Liver (tissue), 9 donors: ENCODE data around the gene MELK. TPM values are rescaled to one million over a fixed set of nuclear protein-coding genes. Genes with fewer than 3 reads are reported as not detected.
"Not testable (repeated sequence)": the region's sequence is repeated elsewhere in the genome, so short reads cannot be mapped to it uniquely, and the experiment has no call there.

Experiments used
- DNase-seq: peaks from one replicate; pipeline ENCODE4 v3.0.0-alpha.2; 2017; ENCODE audit warnings: low spot score
- H3K27ac ChIP-seq, 2 donors: one replicate each; pipeline ENCODE4 v1.7.0; 2013; ENCODE audit warnings: inconsistent platforms in 2 of 2, low read length in 2 of 2, control low read depth in 1 of 2, low read depth in 1 of 2, mild to moderate bottlenecking in 1 of 2
- H3K27me3 ChIP-seq, 4 donors: one replicate each; pipeline versions ENCODE4 v1.6.1 to v1.7.0; 2013; ENCODE audit warnings: low read length in 3 of 4, inconsistent platforms in 1 of 4, mild to moderate bottlenecking in 1 of 4, moderate library complexity in 1 of 4; ENCODE audit not compliant: control insufficient read depth in 4 of 4, insufficient read depth in 4 of 4
- H3K36me3 ChIP-seq, 4 donors: one replicate each; pipeline versions ENCODE4 v1.6.1 to v1.7.0; 2013; ENCODE audit warnings: low read length in 3 of 4, mild to moderate bottlenecking in 3 of 4, low read depth in 1 of 4, moderate library complexity in 1 of 4; ENCODE audit not compliant: control insufficient read depth in 4 of 4, insufficient read depth in 3 of 4
- H3K4me1 ChIP-seq, 4 donors: one replicate each; pipeline versions ENCODE4 v1.6.1 to v1.7.0; 2013; ENCODE audit warnings: low read length in 3 of 4, mild to moderate bottlenecking in 3 of 4, moderate library complexity in 1 of 4; ENCODE audit not compliant: control insufficient read depth in 4 of 4, insufficient read depth in 4 of 4
- H3K4me3 ChIP-seq, 3 donors: one replicate each; pipeline versions ENCODE4 v1.6.1 to v1.7.0; 2013; ENCODE audit warnings: low read length in 3 of 3, control low read depth in 1 of 3, low read depth in 1 of 3, mild to moderate bottlenecking in 1 of 3
- H3K9ac ChIP-seq, 2 donors: one replicate each; pipeline ENCODE4 v1.7.0; 2013; ENCODE audit warnings: low read length in 2 of 2, mild to moderate bottlenecking in 2 of 2, moderate library complexity in 2 of 2, control low read depth in 1 of 2, low read depth in 1 of 2
- H3K9me3 ChIP-seq, 4 donors: one replicate each; pipeline versions ENCODE4 v1.6.1 to v1.7.0; 2013; ENCODE audit warnings: low read length in 3 of 4; ENCODE audit not compliant: control insufficient read depth in 4 of 4
- EGR1 ChIP-seq, 2 donors: IDR thresholded peaks; 2 replicates each; pipeline ENCODE4 v1.6.1; 2016 to 2018; ENCODE audit warnings: antibody characterized with exemption in 2 of 2, low read depth in 2 of 2
- FOXA1 ChIP-seq: IDR thresholded peaks from 2 replicates; pipeline ENCODE4 v1.6.1; 2016; ENCODE audit warnings: antibody characterized with exemption
- FOXA2 ChIP-seq: IDR thresholded peaks from 2 replicates; pipeline ENCODE4 v1.6.1; 2016; ENCODE audit warnings: antibody characterized with exemption
- GABPA ChIP-seq, 2 donors: IDR thresholded peaks in 1 of 2; conservative IDR thresholded peaks in 1 of 2; 2 replicates each; pipeline ENCODE4 v1.6.1; 2016; ENCODE audit warnings: antibody characterized with exemption in 2 of 2, mild to moderate bottlenecking in 1 of 2, moderate library complexity in 1 of 2
- HNF4A ChIP-seq, 2 donors: conservative IDR thresholded peaks; 2 replicates each; pipeline ENCODE4 v1.6.1; 2016; ENCODE audit warnings: antibody characterized with exemption in 2 of 2, mild to moderate bottlenecking in 2 of 2
- HNF4G ChIP-seq: IDR thresholded peaks from 2 replicates; pipeline ENCODE4 v1.6.1; 2016; ENCODE audit warnings: antibody characterized with exemption
- JUND ChIP-seq, 2 donors: IDR thresholded peaks; 2 replicates each; pipeline ENCODE4 v1.6.1; 2016; ENCODE audit warnings: antibody characterized with exemption in 2 of 2
- NR2F2 ChIP-seq: IDR thresholded peaks from 2 replicates; pipeline ENCODE4 v1.6.1; 2016; ENCODE audit warnings: antibody characterized with exemption
- RAD21 ChIP-seq, 2 donors: IDR thresholded peaks; 2 replicates each; pipeline ENCODE4 v1.6.1; 2016; ENCODE audit warnings: antibody characterized with exemption in 2 of 2, mild to moderate bottlenecking in 2 of 2
- RXRA ChIP-seq, 2 donors: IDR thresholded peaks; 2 replicates each; pipeline ENCODE4 v1.6.1; 2017 to 2018; ENCODE audit warnings: antibody characterized with exemption in 2 of 2, mild to moderate bottlenecking in 1 of 2
- SP1 ChIP-seq: IDR thresholded peaks from 2 replicates; pipeline ENCODE4 v1.6.1; 2018; ENCODE audit warnings: antibody characterized with exemption, mild to moderate bottlenecking
- TAF1 ChIP-seq: conservative IDR thresholded peaks from 2 replicates; pipeline ENCODE4 v1.6.1; 2016; ENCODE audit warnings: antibody characterized with exemption, mild to moderate bottlenecking
- YY1 ChIP-seq: IDR thresholded peaks from 2 replicates; pipeline ENCODE4 v1.6.1; 2016; ENCODE audit warnings: antibody characterized with exemption, mild to moderate bottlenecking
- WGBS: extraction: QIAGEN DNeasy Blood & Tissue Kit; methylation state at CpG from one replicate; pipeline ENCODE4 v1.1.7; 2013; 5-methylcytosine and 5-hydroxymethylcytosine counted together
- polyA plus RNA-seq, 2 donors: library from polyadenylated mRNA; stranded (reverse) in 1 of 2; unstranded in 1 of 2; fragments of 200-250 nt in 1 of 2; fragments of >200 nt in 1 of 2; fragmentation: Nextera tagmentation in 1 of 2; extraction: Ambion mirVana in 1 of 2; gene quantifications; one replicate each; pipeline versions ENCODE4 v1.2.1 to v1.2.3, GENCODE V29; 2013 to 2015
- total RNA-seq, 2 donors: library from RNA; depleted of rRNA; stranded (reverse); fragments of >200 nt; gene quantifications; one replicate each; pipeline ENCODE4 v1.2.3, GENCODE V29; 2014
- TF ChIP-seq, protein P1 (sequence below): IDR thresholded peaks from 2 replicates; pipeline ENCODE4 v1.6.1; 2016; ENCODE audit warnings: antibody characterized with exemption
- TF ChIP-seq, protein P2 (sequence below): fragments of 150-350 bp; IDR thresholded peaks from 2 replicates; pipeline ENCODE4 v1.5.1; 2017; ENCODE audit warnings: improper control_type of control experiment, low read depth, low read length; ENCODE audit not compliant: missing input control
- TF ChIP-seq, protein P3 (sequence below): IDR thresholded peaks from 2 replicates; pipeline ENCODE4 v1.6.1; 2016; ENCODE audit warnings: antibody characterized with exemption
- TF ChIP-seq, protein P4 (sequence below): IDR thresholded peaks from 2 replicates; pipeline ENCODE4 v1.6.1; 2016; ENCODE audit warnings: antibody characterized with exemption, mild to moderate bottlenecking
- donor health status: healthy.
- donor health status: healthy.
- donor health status: healthy.
- donor health status: healthy.
- donor health status: healthy.

Gene MELK
- total and polyA plus RNA-seq, 4 donors: 0.08 to 19.5 (median 1.0) TPM

DNA sequence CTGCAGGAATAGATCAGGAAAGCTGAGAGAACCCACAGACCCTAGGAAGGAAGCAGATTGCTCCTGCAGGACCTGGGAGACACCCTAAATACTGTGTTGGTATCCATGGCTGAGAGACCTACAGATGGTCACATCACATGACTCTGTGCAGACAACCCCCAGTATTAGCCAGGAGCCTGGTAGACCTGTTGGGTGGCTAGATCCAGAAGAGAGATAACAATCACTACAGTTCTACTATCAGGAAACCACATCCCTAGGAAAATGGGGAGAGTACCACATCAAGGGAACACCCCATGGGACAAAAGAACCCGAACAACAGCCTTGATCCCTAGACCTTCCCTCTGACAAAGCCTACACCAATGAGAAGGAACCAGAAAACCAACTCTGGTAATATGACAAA lies 24.2 kb upstream of the MELK start:
- Histone ChIP-seq H3K4me1 (peaks cover 0 to 2% (median 0%) of the 10 kb centered on the region in 4 donors), H3K27ac (no peak overlapping the region), H3K4me3 (no peak overlapping the region), H3K27me3 (no peaks in the 10 kb centered on the region), H3K36me3 (no peaks in the 10 kb centered on the region), H3K9me3 (no peaks in the 10 kb centered on the region), H3K9ac (no peak overlapping the region)
- no peak for DNase-seq
- TF ChIP-seq TAF1: no peak
- TF ChIP-seq SP1: no peak
- no peak for TF ChIP-seq HNF4G
- TF ChIP-seq, protein P1, sequence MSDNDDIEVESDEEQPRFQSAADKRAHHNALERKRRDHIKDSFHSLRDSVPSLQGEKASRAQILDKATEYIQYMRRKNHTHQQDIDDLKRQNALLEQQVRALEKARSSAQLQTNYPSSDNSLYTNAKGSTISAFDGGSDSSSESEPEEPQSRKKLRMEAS: no peak
- TF ChIP-seq NR2F2: no peak
- TF ChIP-seq, protein P2, sequence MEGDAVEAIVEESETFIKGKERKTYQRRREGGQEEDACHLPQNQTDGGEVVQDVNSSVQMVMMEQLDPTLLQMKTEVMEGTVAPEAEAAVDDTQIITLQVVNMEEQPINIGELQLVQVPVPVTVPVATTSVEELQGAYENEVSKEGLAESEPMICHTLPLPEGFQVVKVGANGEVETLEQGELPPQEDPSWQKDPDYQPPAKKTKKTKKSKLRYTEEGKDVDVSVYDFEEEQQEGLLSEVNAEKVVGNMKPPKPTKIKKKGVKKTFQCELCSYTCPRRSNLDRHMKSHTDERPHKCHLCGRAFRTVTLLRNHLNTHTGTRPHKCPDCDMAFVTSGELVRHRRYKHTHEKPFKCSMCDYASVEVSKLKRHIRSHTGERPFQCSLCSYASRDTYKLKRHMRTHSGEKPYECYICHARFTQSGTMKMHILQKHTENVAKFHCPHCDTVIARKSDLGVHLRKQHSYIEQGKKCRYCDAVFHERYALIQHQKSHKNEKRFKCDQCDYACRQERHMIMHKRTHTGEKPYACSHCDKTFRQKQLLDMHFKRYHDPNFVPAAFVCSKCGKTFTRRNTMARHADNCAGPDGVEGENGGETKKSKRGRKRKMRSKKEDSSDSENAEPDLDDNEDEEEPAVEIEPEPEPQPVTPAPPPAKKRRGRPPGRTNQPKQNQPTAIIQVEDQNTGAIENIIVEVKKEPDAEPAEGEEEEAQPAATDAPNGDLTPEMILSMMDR: no peak
- TF ChIP-seq YY1: no peak
- TF ChIP-seq RAD21 (IDR thresholded peaks at IDR 0.05): no peak
- TF ChIP-seq FOXA1: no peak
- TF ChIP-seq HNF4A (conservative IDR thresholded peaks at IDR 0.05): no peak
- TF ChIP-seq GABPA (IDR thresholded peaks at IDR 0.05 in 1 of 2, conservative IDR thresholded peaks at IDR 0.05 in 1 of 2): no peak
- no peak for TF ChIP-seq FOXA2
- no peak for TF ChIP-seq EGR1 (IDR thresholded peaks at IDR 0.05; ENCODE audit: low read depth in 2 of 2)
- TF ChIP-seq JUND (IDR thresholded peaks at IDR 0.05): no peak
- 88% methylated on average over 1 of the region's 1 CpG for WGBS

DNA sequence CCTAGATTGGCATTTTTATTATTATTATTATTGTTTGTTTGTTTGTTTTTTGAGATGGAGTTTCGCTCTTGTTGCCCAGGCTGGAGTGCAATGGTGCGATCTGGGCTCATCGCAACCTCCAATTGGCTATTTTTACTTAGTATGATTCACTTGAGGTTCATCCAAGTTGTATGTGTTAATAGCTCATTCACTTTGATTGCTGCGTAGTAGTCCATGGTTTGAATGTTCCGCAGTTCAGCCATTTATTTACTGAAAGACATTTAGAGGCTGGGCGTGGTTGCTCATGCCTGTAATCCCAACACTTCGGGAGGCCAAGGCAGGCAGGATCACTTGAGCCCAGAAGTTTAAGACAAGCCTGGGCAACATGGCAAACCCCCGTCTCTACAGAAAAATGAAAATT lies 22.6 kb upstream of the MELK start:
- DNase-seq: no peak
- Histone ChIP-seq H3K9me3 (no peaks in the 10 kb centered on the region), H3K36me3 (no peaks in the 10 kb centered on the region), H3K27me3 (no peaks in the 10 kb centered on the region), H3K27ac (no peak overlapping the region), H3K9ac (no peak overlapping the region), H3K4me1 (peaks cover 0 to 2% (median 0%) of the 10 kb centered on the region in 4 donors), H3K4me3 (no peak overlapping the region)
- TF ChIP-seq TAF1 (no peak), HNF4A (conservative IDR thresholded peaks at IDR 0.05) (no peak), GABPA (IDR thresholded peaks at IDR 0.05 in 1 of 2, conservative IDR thresholded peaks at IDR 0.05 in 1 of 2) (no peak), RXRA (IDR thresholded peaks at IDR 0.05) (no peak), NR2F2 (no peak), SP1 (no peak), FOXA2 (no peak), JUND (IDR thresholded peaks at IDR 0.05) (no peak)
- TF ChIP-seq, protein P3, sequence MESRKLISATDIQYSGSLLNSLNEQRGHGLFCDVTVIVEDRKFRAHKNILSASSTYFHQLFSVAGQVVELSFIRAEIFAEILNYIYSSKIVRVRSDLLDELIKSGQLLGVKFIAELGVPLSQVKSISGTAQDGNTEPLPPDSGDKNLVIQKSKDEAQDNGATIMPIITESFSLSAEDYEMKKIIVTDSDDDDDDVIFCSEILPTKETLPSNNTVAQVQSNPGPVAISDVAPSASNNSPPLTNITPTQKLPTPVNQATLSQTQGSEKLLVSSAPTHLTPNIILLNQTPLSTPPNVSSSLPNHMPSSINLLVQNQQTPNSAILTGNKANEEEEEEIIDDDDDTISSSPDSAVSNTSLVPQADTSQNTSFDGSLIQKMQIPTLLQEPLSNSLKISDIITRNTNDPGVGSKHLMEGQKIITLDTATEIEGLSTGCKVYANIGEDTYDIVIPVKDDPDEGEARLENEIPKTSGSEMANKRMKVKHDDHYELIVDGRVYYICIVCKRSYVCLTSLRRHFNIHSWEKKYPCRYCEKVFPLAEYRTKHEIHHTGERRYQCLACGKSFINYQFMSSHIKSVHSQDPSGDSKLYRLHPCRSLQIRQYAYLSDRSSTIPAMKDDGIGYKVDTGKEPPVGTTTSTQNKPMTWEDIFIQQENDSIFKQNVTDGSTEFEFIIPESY: no peak
- TF ChIP-seq, protein P4, sequence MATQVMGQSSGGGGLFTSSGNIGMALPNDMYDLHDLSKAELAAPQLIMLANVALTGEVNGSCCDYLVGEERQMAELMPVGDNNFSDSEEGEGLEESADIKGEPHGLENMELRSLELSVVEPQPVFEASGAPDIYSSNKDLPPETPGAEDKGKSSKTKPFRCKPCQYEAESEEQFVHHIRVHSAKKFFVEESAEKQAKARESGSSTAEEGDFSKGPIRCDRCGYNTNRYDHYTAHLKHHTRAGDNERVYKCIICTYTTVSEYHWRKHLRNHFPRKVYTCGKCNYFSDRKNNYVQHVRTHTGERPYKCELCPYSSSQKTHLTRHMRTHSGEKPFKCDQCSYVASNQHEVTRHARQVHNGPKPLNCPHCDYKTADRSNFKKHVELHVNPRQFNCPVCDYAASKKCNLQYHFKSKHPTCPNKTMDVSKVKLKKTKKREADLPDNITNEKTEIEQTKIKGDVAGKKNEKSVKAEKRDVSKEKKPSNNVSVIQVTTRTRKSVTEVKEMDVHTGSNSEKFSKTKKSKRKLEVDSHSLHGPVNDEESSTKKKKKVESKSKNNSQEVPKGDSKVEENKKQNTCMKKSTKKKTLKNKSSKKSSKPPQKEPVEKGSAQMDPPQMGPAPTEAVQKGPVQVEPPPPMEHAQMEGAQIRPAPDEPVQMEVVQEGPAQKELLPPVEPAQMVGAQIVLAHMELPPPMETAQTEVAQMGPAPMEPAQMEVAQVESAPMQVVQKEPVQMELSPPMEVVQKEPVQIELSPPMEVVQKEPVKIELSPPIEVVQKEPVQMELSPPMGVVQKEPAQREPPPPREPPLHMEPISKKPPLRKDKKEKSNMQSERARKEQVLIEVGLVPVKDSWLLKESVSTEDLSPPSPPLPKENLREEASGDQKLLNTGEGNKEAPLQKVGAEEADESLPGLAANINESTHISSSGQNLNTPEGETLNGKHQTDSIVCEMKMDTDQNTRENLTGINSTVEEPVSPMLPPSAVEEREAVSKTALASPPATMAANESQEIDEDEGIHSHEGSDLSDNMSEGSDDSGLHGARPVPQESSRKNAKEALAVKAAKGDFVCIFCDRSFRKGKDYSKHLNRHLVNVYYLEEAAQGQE: no peak
- 89% methylated on average over 8 of the region's 8 CpGs for WGBS

DNA sequence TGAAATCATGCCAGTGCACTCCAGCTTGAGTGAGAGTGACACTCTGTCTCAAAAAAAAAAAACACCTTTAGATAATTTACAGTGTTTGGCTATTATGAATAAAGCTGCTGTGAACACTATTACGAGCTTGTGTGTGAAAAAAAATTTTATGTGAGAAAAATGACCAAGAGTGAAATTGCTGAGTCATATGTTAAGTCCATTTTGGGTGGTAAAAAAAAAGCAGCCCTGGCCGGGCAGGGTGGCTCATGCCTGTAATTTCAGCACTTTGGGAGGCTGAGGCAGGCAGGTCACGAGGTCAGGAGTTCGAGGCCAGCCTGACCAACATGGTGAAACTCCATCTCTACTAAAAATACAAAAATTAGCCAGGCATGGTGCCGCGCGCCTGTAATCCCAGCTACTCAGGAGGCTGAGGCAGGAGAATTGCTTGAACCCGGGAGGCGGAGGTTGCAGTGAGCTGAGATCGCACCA lies 22.0 kb upstream of the MELK start:
- DNase-seq: not testable (repeated sequence)
- 89% methylated on average over 10 of the region's 10 CpGs for WGBS

More for the DNA sequence above, 22.0 kb upstream of the MELK start:
- not testable (repeated sequence) for H3K27ac ChIP-seq, H3K4me1 ChIP-seq, H3K36me3 ChIP-seq, H3K9me3 ChIP-seq, H3K9ac ChIP-seq, H3K27me3 ChIP-seq, H3K4me3 ChIP-seq
